Stimulated activated effector memory CD8-positive, alpha-beta T cell treated with anti-CD3 and anti-CD28 coated beads, Interleukin-12 subunit alpha, Interleukin-12 subunit beta, amount 100 ng/mL, for 72 hours (primary cell): Measurements from ENCODE around the gene SF3B1.
"Not testable (repeated sequence)": the region's sequence is repeated elsewhere in the genome, so short reads cannot be mapped to it uniquely, and the experiment has no call there.

ENCODE experiments used
- ATAC-seq: fragments of 150-1000 bp; cut with Tn5 transposase; 2 replicates; pipeline ENCODE4 v1.10.0; 2021
- DNase-seq, 2 donors: peaks; one replicate each; pipeline ENCODE4 v3.0.0; 2021 to 2022; ENCODE audit warnings: low spot score in 2 of 2
- H3K27ac Mint-ChIP-seq: one replicate; pipeline ENCODE4 v1.8.0; 2022; ENCODE audit warnings: mild to moderate bottlenecking, mixed read lengths
- H3K36me3 Mint-ChIP-seq: one replicate; pipeline ENCODE4 v1.8.0; 2022; ENCODE audit warnings: mild to moderate bottlenecking, mixed read lengths
- H3K4me1 Mint-ChIP-seq: one replicate; pipeline ENCODE4 v1.8.0; 2022; ENCODE audit warnings: mixed read lengths
- H3K4me3 Mint-ChIP-seq: one replicate; pipeline ENCODE4 v1.8.0; 2022; ENCODE audit warnings: mild to moderate bottlenecking, mixed read lengths
- H3K9me3 Mint-ChIP-seq: one replicate; pipeline ENCODE4 v1.8.0; 2022; ENCODE audit warnings: mixed read lengths

SF3B1 gene

GRCh38 chr2:197345846-197346370 lies 88.9 kb downstream of the SF3B1 start:
- H3K4me1 Mint-ChIP-seq = peaks cover 5% of the 10 kb centered on the region
- DNase-seq (no peak), ATAC-seq (peak; percentile 11)
- H3K4me3 Mint-ChIP-seq = no peak overlapping the region
- peaks cover 5% of the 10 kb centered on the region for H3K36me3 Mint-ChIP-seq
- H3K9me3 Mint-ChIP-seq = no peaks in the 10 kb centered on the region
- H3K27ac Mint-ChIP-seq = no peak overlapping the region

- H3K4me3 Mint-ChIP-seq, H3K9me3 Mint-ChIP-seq, H3K4me1 Mint-ChIP-seq, DNase-seq, H3K36me3 Mint-ChIP-seq, ATAC-seq, H3K27ac Mint-ChIP-seq: not testable (repeated sequence)
Observed at GRCh38 chr2:197343968-197344367, 90.9 kb downstream of the SF3B1 start.

GRCh38 chr2:197340591-197340990 lies 94.2 kb downstream of the SF3B1 start:
- Mint-ChIP-seq H3K4me3 (no peak overlapping the region), H3K4me1 (peaks cover 9% of the 10 kb centered on the region), H3K36me3 (peaks cover 5% of the 10 kb centered on the region), H3K9me3 (no peaks in the 10 kb centered on the region), H3K27ac (no peak overlapping the region)
- no peak for ATAC-seq
- DNase-seq = no peak
